Measurements from ENCODE around the gene HS3ST6.

Gene HS3ST6

GRCh38 chr16:1944612-1945199, 26.5 kb upstream of the HS3ST6 start:
- TF ChIP-seq EZH2 (IDR thresholded peaks at IDR 0.05; ENCODE audit: borderline replicate concordance, low read length) = no peak

DNA sequence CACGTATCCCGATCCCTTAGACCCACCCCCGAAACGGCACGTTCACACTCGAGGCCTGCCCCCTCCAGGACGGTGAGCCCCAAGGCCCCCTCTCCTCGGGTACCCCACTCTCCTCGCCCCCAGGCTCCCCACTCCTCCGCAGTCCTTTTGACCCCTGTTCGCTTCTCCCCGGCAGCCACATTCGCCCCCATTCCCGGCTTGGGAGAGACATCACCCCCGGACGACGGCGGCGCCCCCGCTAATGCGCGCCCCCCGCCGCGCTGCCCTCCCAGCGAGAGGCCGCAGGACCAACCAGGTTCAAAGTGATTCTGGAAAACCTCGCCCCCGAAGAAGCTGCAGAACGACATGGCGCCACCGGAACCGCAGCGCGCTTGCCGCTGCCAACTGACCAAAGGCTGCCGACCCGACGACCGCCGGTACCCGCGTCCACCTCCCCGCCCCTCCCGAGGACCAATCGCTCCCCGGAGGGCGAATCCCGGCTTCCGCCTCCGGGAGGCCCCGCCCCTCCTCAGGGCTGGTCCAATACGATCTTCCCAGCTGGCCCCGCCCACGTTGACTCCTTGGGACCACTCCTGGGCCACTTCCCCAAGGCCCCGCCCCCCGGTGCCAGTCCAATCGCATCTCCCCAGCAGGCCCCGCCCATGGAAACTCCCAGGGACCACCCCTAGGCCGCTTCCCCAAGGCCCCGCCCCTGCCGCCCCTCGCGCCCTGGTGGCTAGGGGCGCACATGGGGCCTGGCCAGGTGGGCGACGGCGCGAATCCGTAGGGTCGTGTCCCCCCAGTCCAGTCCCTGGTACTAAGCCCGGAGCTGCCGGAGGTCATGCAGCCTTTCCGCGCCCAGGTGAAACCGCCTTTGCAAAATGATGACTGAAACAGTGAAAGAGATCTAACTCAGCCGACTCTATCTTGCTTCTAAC, 24.9 kb upstream of the HS3ST6 start, which contains the start of gene MSRB1:
MSRB1 (minus strand) TSS at position 390 of the 917 bp plus-strand sequence; CDS start at position 347, 43 bp downstream.
- Histone ChIP-seq H3K36me3 (ENCODE audit: insufficient read depth, low read length) (peaks cover 6% of the 10 kb centered on the region; the same call in 1 of the 2 replicates), H3K27ac (ENCODE audit: low read depth, low read length, poor library complexity, severe bottlenecking) (peak within 1 kb of the TSS; percentile 40), H3K4me2 (ENCODE audit: low read length) (peak within 1 kb of the TSS; percentile 78), H3K79me2 (ENCODE audit: insufficient read depth, low read length) (no peaks in the 10 kb centered on the region), H2AFZ (ENCODE audit: low read length) (no peak within 1 kb of the TSS), H3F3A (ENCODE audit: insufficient read depth, low read length) (no peaks in the 10 kb centered on the region), H3K9me2 (ENCODE audit: low read depth, low read length) (no peaks in the 10 kb centered on the region), H3K9me3 (ENCODE audit: low read length) (no peaks in the 10 kb centered on the region), H3K9ac (ENCODE audit: low read length) (peak within 1 kb of the TSS; percentile 78), H4K20me1 (ENCODE audit: insufficient read depth, low read length) (no peaks in the 10 kb centered on the region), H3K4me1 (ENCODE audit: insufficient read depth, low read length, severe bottlenecking) (peaks cover 14% of the 10 kb centered on the region), H3K27me3 (ENCODE audit: insufficient read depth, low read length) (0 out of 2 replicates have a peak, but pooled peaks cover 6% of the 10 kb centered on the region), H3K4me3 (ENCODE audit: low read depth, low read length, poor library complexity, severe bottlenecking) (peak within 1 kb of the TSS; percentile 77)
- TF ChIP-seq, protein P1, sequence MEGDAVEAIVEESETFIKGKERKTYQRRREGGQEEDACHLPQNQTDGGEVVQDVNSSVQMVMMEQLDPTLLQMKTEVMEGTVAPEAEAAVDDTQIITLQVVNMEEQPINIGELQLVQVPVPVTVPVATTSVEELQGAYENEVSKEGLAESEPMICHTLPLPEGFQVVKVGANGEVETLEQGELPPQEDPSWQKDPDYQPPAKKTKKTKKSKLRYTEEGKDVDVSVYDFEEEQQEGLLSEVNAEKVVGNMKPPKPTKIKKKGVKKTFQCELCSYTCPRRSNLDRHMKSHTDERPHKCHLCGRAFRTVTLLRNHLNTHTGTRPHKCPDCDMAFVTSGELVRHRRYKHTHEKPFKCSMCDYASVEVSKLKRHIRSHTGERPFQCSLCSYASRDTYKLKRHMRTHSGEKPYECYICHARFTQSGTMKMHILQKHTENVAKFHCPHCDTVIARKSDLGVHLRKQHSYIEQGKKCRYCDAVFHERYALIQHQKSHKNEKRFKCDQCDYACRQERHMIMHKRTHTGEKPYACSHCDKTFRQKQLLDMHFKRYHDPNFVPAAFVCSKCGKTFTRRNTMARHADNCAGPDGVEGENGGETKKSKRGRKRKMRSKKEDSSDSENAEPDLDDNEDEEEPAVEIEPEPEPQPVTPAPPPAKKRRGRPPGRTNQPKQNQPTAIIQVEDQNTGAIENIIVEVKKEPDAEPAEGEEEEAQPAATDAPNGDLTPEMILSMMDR (IDR thresholded peaks at IDR 0.05; ENCODE audit: low read length) = no peak; the same call in 1 of the 2 replicates
- TF ChIP-seq EZH2 (IDR thresholded peaks at IDR 0.05; ENCODE audit: borderline replicate concordance, low read length) = no peak

More at GRCh38 chr16:1944612-1945199, 26.5 kb upstream of the HS3ST6 start:
- H3K4me2 ChIP-seq (ENCODE audit: low read length) = no peak overlapping the region
- no peaks in the 10 kb centered on the region for H3K9me3 ChIP-seq (ENCODE audit: low read length)
- 0 out of 2 replicates have a peak, but pooled peaks cover 6% of the 10 kb centered on the region for H3K27me3 ChIP-seq (ENCODE audit: insufficient read depth, low read length)
- H3K36me3 ChIP-seq (ENCODE audit: insufficient read depth, low read length) = no peaks in the 10 kb centered on the region
- no peaks in the 10 kb centered on the region for H4K20me1 ChIP-seq (ENCODE audit: insufficient read depth, low read length)
- H3K9ac ChIP-seq (ENCODE audit: low read length) = no peak overlapping the region
- H3K27ac ChIP-seq (ENCODE audit: low read depth, low read length, poor library complexity, severe bottlenecking) = no peak overlapping the region
- peaks cover 14% of the 10 kb centered on the region for H3K4me1 ChIP-seq (ENCODE audit: insufficient read depth, low read length, severe bottlenecking)
- no peaks in the 10 kb centered on the region for H3K79me2 ChIP-seq (ENCODE audit: insufficient read depth, low read length)
- H3F3A ChIP-seq (ENCODE audit: insufficient read depth, low read length) = no peaks in the 10 kb centered on the region
- no peaks in the 10 kb centered on the region for H3K9me2 ChIP-seq (ENCODE audit: low read depth, low read length)
- H2AFZ ChIP-seq (ENCODE audit: low read length) = no peak overlapping the region
- H3K4me3 ChIP-seq (ENCODE audit: low read depth, low read length, poor library complexity, severe bottlenecking) = no peak overlapping the region

DNA sequence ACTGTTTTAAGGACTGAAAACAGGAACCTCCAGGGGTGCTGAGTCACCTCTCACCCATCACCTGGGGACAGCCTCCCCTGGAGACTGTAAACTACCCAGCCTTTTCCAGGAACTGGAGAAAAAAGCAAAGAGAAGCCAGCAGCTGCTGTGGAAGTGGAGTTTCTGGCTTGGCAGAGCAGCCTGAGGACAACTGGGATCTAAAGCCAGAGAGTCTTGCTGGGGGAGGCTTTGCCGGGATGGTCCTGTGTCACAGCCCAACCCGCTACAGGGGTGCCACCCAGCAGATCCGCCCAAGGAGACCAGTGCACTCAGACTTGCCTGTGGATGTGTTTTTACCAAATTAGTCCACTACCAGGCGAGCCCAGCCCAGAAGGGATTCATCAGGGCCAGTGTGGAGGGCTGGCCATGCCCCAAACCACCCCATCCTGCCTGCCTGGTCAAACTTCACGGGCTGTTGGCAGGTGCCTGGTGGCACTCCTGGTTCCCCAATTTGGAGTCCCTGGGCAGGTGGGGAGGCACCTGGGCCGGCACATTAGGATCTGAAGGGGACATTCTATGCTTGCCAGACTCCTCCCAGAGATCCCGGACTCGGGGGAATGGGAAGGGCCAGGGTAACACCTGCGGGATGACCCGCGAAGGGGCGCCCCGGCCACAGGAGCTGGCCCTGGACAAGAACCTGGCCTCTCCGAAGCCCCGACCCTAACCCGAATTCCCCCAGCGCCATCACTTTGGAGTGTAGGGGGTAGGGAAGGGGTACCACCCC, 24.0 kb upstream of the HS3ST6 start:
- Histone ChIP-seq H3K4me1 (ENCODE audit: insufficient read depth, low read length, severe bottlenecking) (peaks cover 14% of the 10 kb centered on the region), H3K9me3 (ENCODE audit: low read length) (no peaks in the 10 kb centered on the region), H3K4me2 (ENCODE audit: low read length) (peak overlapping the region; percentile 78), H3K9me2 (ENCODE audit: low read depth, low read length) (no peaks in the 10 kb centered on the region), H4K20me1 (ENCODE audit: insufficient read depth, low read length) (no peaks in the 10 kb centered on the region), H3K9ac (ENCODE audit: low read length) (peak overlapping the region; percentile 78), H3K36me3 (ENCODE audit: insufficient read depth, low read length) (peaks cover 12% of the 10 kb centered on the region), H2AFZ (ENCODE audit: low read length) (no peak overlapping the region), H3K79me2 (ENCODE audit: insufficient read depth, low read length) (no peaks in the 10 kb centered on the region), H3K4me3 (ENCODE audit: low read depth, low read length, poor library complexity, severe bottlenecking) (peak overlapping the region; percentile 77), H3K27ac (ENCODE audit: low read depth, low read length, poor library complexity, severe bottlenecking) (peak overlapping the region; percentile 40), H3K27me3 (ENCODE audit: insufficient read depth, low read length) (0 out of 2 replicates have a peak, but pooled peaks cover 6% of the 10 kb centered on the region), H3F3A (ENCODE audit: insufficient read depth, low read length) (no peaks in the 10 kb centered on the region)
- no peak for TF ChIP-seq EZH2 (IDR thresholded peaks at IDR 0.05; ENCODE audit: borderline replicate concordance, low read length)
- TF ChIP-seq, protein P1 (IDR thresholded peaks at IDR 0.05; ENCODE audit: low read length) = no peak
